GM19351 (cell line): Measurements from ENCODE around the gene TUBA3D.
"Not testable (repeated sequence)": the region's sequence is repeated elsewhere in the genome, so short reads cannot be mapped to it uniquely, and the experiment has no call there.

Experiments used
- ATAC-seq: cut with Tn5 transposase; IDR thresholded peaks from one replicate; pipeline ENCODE4 v1.9.1; 2021; ENCODE audit warnings: mild to moderate bottlenecking, moderate library complexity; ENCODE audit not compliant: unreplicated experiment

Gene TUBA3D

DNA sequence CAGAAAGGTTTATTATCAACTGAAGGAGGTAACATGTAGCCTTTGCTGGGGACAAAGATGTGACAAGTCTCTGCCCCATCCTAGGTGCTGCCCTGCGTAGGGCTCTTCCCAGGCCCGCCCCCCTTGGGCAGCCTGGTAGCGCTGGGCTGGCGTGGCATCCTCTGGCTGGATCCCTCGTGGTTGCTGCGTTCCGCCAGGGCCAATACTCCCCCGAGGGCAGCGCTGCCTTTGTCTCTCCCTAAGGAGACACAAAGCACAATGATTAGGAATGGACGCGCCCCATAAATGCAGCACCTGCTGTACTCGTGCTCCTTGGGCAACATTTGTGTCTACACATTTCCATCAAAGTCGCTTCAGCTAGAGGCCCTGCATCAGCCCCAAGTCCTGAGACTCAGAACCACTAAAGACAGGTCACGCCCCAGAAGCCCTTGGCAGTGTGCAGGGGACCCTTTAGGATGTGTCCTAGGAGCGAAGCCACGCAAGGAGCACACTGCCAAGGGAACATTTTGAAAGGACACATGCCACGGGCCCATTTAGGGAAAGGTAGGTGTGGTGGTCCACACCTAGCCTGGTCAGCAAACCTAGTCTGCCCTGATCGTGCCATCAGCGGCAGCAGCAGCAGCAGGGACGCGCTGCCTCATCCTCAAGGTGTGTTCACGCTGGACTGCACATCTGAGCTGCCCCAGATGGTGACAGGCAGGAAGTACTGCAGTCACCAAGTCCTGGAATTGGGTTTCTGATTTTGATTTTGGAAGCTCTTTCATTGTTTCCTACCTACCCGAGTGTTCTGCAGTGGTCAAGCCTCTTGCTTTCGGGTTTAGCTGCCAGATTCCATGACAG lies 8.3 kb downstream of the TUBA3D start:
- ATAC-seq, result not testable (repeated sequence)

DNA sequence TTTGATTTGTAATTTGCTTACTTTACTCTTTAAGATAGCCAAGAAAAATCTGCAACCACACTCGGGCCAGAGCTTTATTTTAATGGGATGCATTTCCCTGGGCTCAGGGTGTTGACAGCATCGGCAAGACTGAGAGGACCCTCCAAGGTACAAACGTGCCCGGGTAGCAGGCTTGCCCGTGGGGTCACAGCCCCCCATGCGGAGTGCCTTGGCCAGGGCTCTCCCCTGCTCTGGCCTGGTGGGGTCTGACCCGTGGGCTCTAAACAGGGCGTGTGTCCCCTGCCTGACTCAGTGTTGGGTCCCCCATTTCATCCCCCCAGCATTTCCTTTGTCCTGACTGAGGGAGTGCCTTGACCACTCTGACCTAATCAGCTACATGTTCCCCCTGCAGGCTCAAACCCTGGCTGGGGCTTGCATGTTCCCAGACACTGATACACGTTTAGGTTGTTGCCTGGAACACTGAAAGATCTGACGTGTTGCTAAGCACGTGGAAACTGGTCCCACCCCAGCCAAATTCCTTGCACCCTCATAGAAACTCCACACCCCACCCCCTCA lies 9.1 kb downstream of the TUBA3D start:
- not testable (repeated sequence) for ATAC-seq

DNA sequence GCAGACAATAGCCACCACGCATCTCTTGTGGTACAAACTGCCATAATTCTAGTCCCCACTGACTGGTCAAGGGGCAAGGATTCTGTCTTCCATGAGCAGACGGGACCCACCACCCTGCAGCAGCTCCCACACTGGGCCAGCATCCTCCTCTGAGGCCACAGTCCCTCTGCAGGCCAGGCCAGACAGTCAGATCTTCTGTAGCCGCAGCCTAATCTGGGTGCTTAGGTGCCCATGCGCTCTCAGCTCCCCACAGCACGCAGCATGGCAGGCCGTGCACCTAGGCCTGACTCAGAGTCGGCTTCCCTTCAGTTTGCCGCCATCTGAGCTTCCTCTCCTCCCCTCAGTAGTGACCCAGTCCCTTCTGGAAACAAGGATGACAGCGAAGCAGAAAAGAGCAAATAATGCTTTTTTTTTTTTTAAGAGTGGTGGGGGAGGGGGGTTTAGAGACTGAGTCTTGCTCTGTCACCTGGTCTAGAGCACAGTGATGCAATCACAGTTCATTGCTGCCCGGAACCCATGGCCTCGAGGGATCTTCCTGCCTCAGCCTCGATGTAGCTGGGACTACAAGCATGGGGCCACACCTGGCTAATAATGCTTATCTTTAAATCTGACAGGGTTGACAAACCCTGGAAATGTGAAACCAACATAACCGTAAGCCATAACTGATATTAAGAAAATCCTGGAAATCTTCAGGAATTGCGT lies 10.4 kb downstream of the TUBA3D start:
- ATAC-seq, result not testable (repeated sequence)

GRCh38 chr2:131488306-131489205 lies 12.6 kb downstream of the TUBA3D start:
- no peak for ATAC-seq

DNA sequence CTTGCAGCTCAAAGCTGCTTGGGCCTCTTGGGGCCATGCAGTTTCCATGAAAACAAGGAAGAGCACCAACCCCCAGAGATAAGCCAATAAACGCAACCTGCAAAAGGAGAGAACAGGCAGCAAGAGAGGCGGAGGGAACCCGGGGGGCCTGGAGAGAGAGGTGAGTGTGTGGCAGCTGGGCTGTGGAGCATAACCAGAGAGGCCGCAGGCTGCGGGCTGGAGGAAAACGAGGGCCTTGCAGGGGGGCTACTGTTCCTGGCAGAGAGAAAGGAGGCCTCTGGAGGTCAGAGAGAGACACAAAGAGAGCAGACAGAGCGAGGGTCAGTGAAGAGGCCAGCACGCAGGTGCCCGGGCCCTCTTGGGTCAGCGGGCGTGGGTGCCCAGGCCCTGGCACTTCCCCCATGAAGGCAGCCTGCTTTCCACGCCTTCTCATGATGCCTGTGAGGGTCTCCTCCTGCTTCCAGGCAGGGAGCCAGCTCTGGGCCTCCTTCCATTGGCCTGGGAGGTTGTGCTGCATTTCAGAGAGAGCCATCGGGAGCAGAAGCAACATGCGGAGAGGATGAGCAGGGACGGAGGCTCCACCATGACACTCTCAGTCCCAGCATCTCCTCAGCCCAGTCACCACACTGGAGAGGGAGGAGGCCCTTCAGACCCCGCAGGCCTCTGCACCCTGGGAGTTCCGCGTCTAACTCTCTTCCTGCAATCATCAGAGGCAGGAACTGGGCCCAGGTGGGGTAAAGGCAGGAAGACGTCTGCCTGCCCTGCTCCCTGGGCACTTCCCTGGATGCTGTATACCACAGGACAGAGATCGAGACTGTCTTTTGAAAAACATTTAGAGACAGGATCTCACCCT lies 14.9 kb downstream of the TUBA3D start:
- not testable (repeated sequence) for ATAC-seq

DNA sequence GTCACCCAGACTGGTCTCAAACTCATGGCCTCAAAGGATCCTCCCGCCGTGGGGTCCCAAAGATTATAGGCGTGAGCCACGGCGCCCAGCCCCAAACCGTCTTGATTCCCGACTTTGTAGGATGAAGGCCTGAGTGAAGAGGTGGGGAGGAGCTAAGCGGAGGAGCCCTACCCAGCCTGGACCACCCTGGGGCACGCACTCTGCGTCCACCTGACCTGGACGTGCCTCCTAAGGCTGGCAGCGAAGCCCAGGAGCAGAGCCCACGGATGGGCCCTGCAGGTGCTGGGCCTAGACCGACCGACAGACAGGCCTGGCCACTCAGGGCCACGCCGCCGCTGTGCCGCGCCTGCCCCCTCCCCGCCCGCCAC lies 15.5 kb downstream of the TUBA3D start:
- ATAC-seq, result not testable (repeated sequence)

DNA sequence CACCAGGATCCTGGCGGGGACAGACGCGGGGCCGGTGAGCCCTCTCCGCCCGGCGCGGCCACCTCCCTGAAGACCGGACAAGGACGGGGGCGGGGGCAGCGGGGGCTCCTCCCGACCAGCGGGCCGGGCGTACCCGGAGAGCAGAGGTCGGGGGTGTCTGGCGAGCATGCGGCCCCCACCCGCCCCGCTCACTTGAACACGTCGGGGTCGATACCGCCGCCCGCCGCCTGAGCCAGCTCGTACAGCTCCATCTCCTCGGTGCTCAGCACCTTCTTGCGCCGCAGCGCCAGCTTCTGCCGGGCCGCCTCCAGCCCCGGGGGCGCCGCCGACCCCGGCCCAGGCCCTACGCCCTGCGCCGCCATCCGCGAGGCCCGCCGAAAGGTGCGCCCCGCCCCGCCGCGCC lies 16.1 kb downstream of the TUBA3D start, which contains the start of gene MZT2A:
MZT2A (minus strand) TSS at position 383 of the 403 bp plus-strand sequence; CDS start at position 362, 21 bp downstream.
- ATAC-seq, result peak; percentile 14

DNA sequence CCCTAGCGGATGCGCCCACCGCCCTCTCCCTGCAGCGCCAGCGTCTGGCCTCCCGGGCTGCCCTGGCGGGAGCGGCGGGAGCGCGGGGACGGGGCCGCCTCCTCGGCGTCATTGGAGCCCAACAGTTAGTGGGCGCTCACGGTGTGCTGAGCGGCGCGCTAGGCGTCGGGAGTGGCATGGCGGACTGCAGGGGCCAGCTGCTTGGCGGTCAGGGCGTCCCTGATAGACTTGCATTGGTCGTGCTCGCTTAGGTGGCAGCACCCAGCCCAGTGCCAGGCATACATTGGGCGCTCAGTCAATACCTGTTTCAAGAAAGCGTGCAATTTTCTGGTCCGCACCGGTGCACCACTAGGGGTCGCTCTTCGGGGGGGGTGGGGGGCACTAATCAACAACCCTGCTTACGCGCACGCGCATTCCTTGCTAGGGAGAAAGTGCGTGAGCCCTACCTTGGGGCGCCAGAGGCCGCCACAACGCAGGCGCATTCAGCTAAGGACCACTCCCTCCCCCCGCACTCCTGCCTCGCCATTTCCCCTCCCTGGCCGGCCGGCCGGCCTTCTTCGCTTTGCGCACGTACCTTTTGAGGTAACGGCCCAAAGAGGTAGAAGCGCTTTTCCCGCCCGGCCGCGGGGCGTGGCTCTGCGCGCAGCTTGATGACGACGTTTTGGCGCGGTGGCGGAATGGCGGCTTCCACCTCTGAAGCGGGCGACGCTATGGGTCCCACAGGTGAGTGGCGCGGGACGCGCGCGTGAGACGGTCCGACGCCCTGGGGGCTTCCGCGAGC lies 16.7 kb downstream of the TUBA3D start:
- peak; percentile 68 for ATAC-seq

DNA sequence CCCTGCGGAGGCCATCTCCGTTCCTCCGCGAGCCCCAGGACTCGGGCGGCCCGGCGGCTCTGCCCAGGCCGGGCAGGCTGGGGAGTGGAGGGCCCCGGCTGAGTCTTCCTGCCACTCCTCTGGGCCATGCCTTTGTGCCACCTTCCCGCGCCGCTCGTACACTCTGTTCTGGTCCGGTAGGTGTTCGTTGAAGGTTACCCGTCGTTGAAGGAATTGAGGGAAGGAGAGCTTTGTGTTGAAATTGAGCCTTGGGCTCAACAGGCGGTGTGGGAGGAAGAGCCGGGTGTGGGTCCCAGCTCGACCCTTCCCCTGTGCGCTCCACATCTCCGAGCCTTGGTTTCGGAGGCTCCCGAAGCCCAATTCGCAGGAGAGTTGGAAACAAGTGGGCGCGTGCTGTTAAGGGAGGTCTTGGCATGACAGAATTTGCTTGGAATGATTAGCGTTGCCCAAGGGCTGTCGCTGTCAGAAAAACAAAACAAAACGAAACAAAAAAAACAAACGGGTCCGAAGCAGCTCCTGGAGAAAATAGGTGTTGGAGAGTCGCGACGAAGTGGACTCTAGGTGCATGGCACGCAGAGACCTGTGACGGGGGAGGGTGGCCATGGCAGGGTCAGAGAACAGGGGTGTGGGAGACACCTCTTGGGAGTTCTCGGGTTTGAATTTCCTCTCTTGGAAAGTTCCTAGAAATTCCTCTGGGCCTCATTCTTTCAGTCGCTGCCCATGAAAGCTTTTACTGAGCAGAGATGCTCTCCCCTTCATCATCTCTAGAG lies 17.5 kb downstream of the TUBA3D start:
- ATAC-seq, result peak; percentile 15

DNA sequence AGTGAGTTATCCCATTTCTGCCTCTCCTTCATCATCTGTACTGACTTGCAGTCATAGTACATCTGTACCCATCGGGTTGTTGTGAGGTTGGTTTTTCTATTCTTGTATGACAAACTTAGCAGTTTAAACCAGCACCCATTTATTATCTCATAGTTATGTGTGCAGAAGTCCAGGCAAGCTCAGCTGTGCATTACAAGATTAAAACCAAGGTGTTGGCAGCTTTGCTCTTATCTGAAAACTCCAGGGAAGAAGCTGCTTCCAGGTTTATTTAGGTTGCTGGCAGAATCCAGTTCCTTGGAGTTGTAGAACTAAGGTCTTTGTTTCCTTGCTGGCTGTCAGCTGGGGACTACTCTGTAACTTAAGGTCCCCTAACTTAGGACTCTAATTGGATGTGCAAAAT lies 19.6 kb downstream of the TUBA3D start:
- ATAC-seq, result not testable (repeated sequence)

DNA sequence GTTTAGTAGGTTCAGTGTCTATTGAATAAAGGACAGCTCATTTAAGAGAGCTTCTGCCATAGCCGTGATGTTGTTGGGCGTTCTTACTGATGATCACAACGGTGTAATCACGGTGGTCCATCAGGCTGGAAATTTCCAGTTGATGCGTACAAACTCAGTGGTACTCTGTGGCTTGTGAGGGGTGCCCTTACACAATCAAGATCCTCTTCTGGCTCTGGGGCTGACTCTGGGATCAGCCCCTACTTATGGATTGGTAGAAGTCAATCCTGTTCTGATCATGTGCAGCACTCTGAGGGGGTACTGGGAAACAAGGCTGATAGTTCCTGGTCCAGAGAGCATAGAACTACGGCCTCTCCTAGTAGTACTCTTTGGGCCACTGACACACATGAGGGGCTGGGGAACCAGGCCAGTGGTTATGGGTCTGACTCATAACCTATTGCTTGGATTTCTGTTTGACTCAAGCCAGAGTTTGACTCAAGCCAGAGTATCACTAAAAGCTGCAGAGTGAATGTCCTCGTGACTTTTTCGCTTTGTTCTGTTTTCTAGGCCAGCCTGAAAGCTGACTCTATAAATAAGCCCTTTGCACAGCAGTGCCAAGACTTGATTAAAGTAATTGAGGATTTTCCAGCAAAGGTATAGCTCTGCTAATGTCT lies 22.5 kb downstream of the TUBA3D start:
- ATAC-seq, result peak; percentile 96

DNA sequence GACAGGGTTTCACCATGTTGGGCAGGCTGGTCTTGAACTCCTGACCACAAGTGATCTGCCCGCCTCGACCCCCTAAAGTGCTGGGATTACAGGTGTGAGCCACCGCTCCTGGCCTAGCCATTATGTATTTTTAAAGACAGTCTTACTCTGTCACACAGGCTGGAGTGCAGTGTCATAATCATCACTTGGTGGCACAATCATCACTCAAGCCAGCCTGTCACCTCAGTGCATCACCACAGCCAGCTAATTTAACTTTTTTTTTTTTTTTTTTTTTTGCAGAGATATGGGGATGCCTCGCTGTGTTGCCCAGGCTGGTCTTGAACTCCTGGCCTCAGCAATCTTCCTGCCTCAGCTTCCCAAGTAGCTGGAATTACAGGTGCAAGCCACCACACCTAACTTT lies 27.7 kb downstream of the TUBA3D start:
- not testable (repeated sequence) for ATAC-seq

- not testable (repeated sequence) for ATAC-seq
These were observed 28.3 kb downstream of the TUBA3D start for GRCh38 chr2:131504082-131504750.

GRCh38 chr2:131509615-131510014 lies 33.7 kb downstream of the TUBA3D start:
- ATAC-seq, result no peak

DNA sequence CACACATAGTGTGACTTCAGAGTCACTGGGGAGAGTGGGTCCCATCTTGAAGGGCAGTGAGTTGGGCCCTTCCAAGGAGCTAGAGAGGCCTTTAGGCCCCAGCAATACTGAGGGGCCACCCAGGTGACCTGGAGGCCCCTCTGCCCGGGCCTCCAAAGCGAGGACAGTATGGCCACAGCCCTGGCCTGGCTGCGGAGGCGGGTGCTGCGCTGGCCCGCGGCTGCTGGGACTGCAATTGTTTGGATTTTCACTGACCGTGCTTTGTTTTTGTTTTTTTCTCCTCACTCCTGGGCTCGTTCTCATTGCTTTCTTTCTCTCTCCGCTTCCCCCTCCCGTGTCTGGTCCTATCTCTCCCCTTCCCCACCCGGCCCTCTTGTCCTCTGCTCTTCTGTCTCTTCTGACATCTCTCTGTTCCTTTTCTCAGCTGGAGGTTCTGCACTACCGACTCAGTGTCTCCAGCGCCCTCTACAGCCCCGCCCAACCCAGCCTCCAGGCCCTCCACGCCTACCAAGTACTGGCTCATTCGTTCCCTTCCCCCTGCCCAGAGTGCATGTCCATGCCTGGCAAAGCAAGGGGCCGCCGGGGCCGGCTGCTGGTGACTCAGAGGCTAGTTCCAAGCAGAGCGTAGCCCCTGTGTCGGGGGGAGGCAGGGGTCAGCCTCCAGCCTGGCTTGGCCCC lies 35.5 kb downstream of the TUBA3D start:
- peak; percentile 24 for ATAC-seq

GRCh38 chr2:131511969-131512870 lies 36.3 kb downstream of the TUBA3D start:
- ATAC-seq, result not testable (repeated sequence)
